Smooth muscle cell of the brain vasculature (primary cell): ENCODE results near the gene INPP5A.

Experiments
- DNase-seq: peaks from one replicate; pipeline ENCODE4 v3.0.0-alpha.2; 2012; ENCODE audit warnings: low read depth, low spot score

Gene INPP5A

GRCh38 chr10:132689721-132690360 is 152.3 kb downstream of the INPP5A start:
- no peak for DNase-seq

- DNase-seq, result no peak
Measured at GRCh38 chr10:132690401-132690800, 152.8 kb downstream of the INPP5A start.

- no peak for DNase-seq
Measured at GRCh38 chr10:132690821-132691610, 153.4 kb downstream of the INPP5A start.

- no peak for DNase-seq
Measured at GRCh38 chr10:132691711-132692153, 154.1 kb downstream of the INPP5A start.

GRCh38 chr10:132692311-132692710 is 154.7 kb downstream of the INPP5A start:
- DNase-seq, result no peak

- no peak for DNase-seq
Measured at GRCh38 chr10:132693676-132694075, 156.1 kb downstream of the INPP5A start.

GRCh38 chr10:132696204-132696603 is 158.6 kb downstream of the INPP5A start:
- DNase-seq, result no peak

GRCh38 chr10:132696728-132697577 is 159.4 kb downstream of the INPP5A start:
- no peak for DNase-seq

GRCh38 chr10:132697578-132698200 is 160.1 kb downstream of the INPP5A start:
- no peak for DNase-seq

GRCh38 chr10:132698211-132698751 is 160.7 kb downstream of the INPP5A start:
- DNase-seq, result no peak

GRCh38 chr10:132698761-132699391 is 161.3 kb downstream of the INPP5A start:
- no peak for DNase-seq

GRCh38 chr10:132699411-132700155 is 162.0 kb downstream of the INPP5A start:
- DNase-seq, result no peak

- no peak for DNase-seq
Measured at GRCh38 chr10:132700156-132701098, 162.8 kb downstream of the INPP5A start.

- DNase-seq, result no peak
Measured at GRCh38 chr10:132701099-132701845, 163.7 kb downstream of the INPP5A start.

- no peak for DNase-seq
Measured at GRCh38 chr10:132701846-132702190, 164.2 kb downstream of the INPP5A start.

- no peak for DNase-seq
Measured at GRCh38 chr10:132702601-132703418, 165.2 kb downstream of the INPP5A start.

GRCh38 chr10:132703419-132704007 is 165.9 kb downstream of the INPP5A start:
- no peak for DNase-seq
